HT1080 (cell line): ENCODE data around the gene VEGFA. TPM values are rescaled to one million over a fixed set of nuclear protein-coding genes. Genes with fewer than 3 reads are reported as not detected.

Experiments
- small RNA-seq: library from RNA; depleted of rRNA; stranded (forward); fragments of <200 nt; gene quantifications from one replicate; pipeline ENCODE3, GENCODE V24; 2014
- total RNA-seq: library from RNA; depleted of rRNA; stranded (reverse); fragments of >200 nt; shearing (Covaris generic); gene quantifications from 2 replicates; pipeline ENCODE4 v1.2.3, GENCODE V29; 2014; rRNA removed

Gene VEGFA
- total RNA-seq, 1 experiment from 2014 or later = 64.5 TPM

Small RNA genes within 50 kb of the gene (small RNA-seq; reads per million reads assigned to genes)
- not detected for gene AL136131.3

Other genes starting within 250 kb of the VEGFA start
- gene XPO5, start 194.2 kb upstream of the VEGFA start, total RNA-seq = 38.9 and 70.7 TPM in 2 replicates
- gene POLH, start 194.0 kb upstream of the VEGFA start, total RNA-seq = 25.9 and 29.1 TPM in 2 replicates
- 32.5 and 33.7 TPM in 2 replicates for gene GTPBP2, start 140.9 kb upstream of the VEGFA start, total RNA-seq
- gene MAD2L1BP, start 134.4 kb upstream of the VEGFA start, total RNA-seq = 26.9 and 35.2 TPM in 2 replicates
- gene RSPH9, start 125.2 kb upstream of the VEGFA start, total RNA-seq = not detected in 2 replicates
- 102 and 120 TPM in 2 replicates for gene MRPS18A, start 82.4 kb upstream of the VEGFA start, total RNA-seq